HepG2 (cell line): ENCODE data around the gene ABCB4. TPM values are rescaled to one million over a fixed set of nuclear protein-coding genes. Genes with fewer than 3 reads are reported as not detected.
A peak's percentile ranks its signal among the peaks of the same experiment; 100 is the strongest.
"Not testable (repeated sequence)": the region's sequence is repeated elsewhere in the genome, so short reads cannot be mapped to it uniquely, and the experiment has no call there.

ENCODE experiments used
- CENPT ChIP-seq: sonication (generic); formaldehyde crosslinking; IDR thresholded peaks from 2 replicates; pipeline ENCODE4 v1.8.0; 2022; ENCODE audit warnings: low read depth, mild to moderate bottlenecking, moderate library complexity, missing genetic modification reagents
- CREM ChIP-seq, 2 experiments: sonication (generic) in 1 of 2; formaldehyde crosslinking in 1 of 2; IDR thresholded peaks; 2 replicates each; pipeline versions ENCODE4 v1.4.0 to v1.6.1; 2016 to 2020; ENCODE audit warnings: antibody characterized with exemption in 1 of 2, mild to moderate bottlenecking in 1 of 2, missing genetic modification reagents in 1 of 2
- HIC2 ChIP-seq: sonication (generic); formaldehyde crosslinking; IDR thresholded peaks from 2 replicates; pipeline ENCODE4 v1.9.0; 2022; ENCODE audit warnings: low read depth, missing genetic modification reagents
- HNF4A ChIP-seq: sonication (generic); formaldehyde crosslinking; IDR thresholded peaks from 2 replicates; pipeline ENCODE4 v1.4.0; 2020; ENCODE audit warnings: missing genetic modification reagents
- KAT7 ChIP-seq: IDR thresholded peaks from 2 replicates; pipeline ENCODE4 v1.6.1; 2018; ENCODE audit warnings: borderline replicate concordance, missing compliant biosample characterization
- KDM5B ChIP-seq: sonication (generic); formaldehyde crosslinking; IDR thresholded peaks from 2 replicates; pipeline ENCODE4 v1.4.0; 2020; ENCODE audit warnings: missing genetic modification reagents, mild to moderate bottlenecking, borderline replicate concordance
- MIER2 ChIP-seq: IDR thresholded peaks from 2 replicates; pipeline ENCODE4 v1.6.1; 2016; ENCODE audit warnings: missing biosample characterization, missing genetic modification reagents
- NR2C2 ChIP-seq: sonication (generic); formaldehyde crosslinking; IDR thresholded peaks from 2 replicates; pipeline ENCODE4 v1.4.0; 2020; ENCODE audit warnings: missing genetic modification reagents, mild to moderate bottlenecking, moderate library complexity, borderline replicate concordance
- NR2F6 ChIP-seq, 2 experiments: IDR thresholded peaks; 2 replicates each; pipeline ENCODE4 v1.6.1; 2016; ENCODE audit warnings: antibody characterized with exemption in 1 of 2, mild to moderate bottlenecking in 1 of 2
- TGIF2 ChIP-seq: IDR thresholded peaks from 2 replicates; pipeline ENCODE4 v1.6.1; 2016; ENCODE audit warnings: control low read depth, missing compliant biosample characterization
- THAP11 ChIP-seq: IDR thresholded peaks from 2 replicates; pipeline ENCODE4 v1.6.1; 2016; ENCODE audit warnings: missing biosample characterization, missing genetic modification reagents
- TSC22D2 ChIP-seq: sonication (generic); formaldehyde crosslinking; IDR thresholded peaks from 2 replicates; pipeline ENCODE4 v1.5.1; 2020; ENCODE audit warnings: missing genetic modification reagents, mild to moderate bottlenecking, borderline replicate concordance
- ZBTB20 ChIP-seq: sonication (generic); formaldehyde crosslinking; IDR thresholded peaks from 2 replicates; pipeline ENCODE4 v1.8.1; 2023; ENCODE audit warnings: missing genetic modification reagents, low read depth, mild to moderate bottlenecking, borderline replicate concordance
- ZNF501 ChIP-seq: sonication (generic); formaldehyde crosslinking; IDR thresholded peaks from 2 replicates; pipeline ENCODE4 v1.5.1; 2020; ENCODE audit warnings: mild to moderate bottlenecking, moderate library complexity, missing genetic modification reagents
- ZNF503 ChIP-seq: sonication (generic); formaldehyde crosslinking; IDR thresholded peaks from 2 replicates; pipeline ENCODE4 v1.4.0; 2020; ENCODE audit warnings: missing genetic modification reagents
- polyA plus RNA-seq, 8 experiments: library from polyadenylated mRNA; depleted of rRNA in 3 of 8; stranded (reverse) in 7 of 8; unstranded in 1 of 8; fragments of >200 nt; fragmentation: Illumina TruSeq in 4 of 8; extraction: Trizol in 4 of 8; gene quantifications; 2 replicates each; pipeline versions ENCODE4 v1.2.1 to v1.2.3, GENCODE V29; 2011 to 2016; ENCODE audit warnings: low read depth in 4 of 8, missing spikeins in 1 of 8, mixed read lengths in 1 of 8; ENCODE audit not compliant: insufficient read depth in 1 of 8
- total RNA-seq, 5 experiments: library from RNA; depleted of rRNA; stranded (reverse); fragments of >200 nt; fragmentation: Illumina TruSeq; extraction: Trizol; gene quantifications; 2 replicates each; pipeline ENCODE4 v1.2.3, GENCODE V29; 2016; ENCODE audit warnings: low read depth in 1 of 5
- TF ChIP-seq, protein P1 (sequence below): sonication (generic); formaldehyde crosslinking; IDR thresholded peaks from 2 replicates; pipeline ENCODE4 v1.4.0; 2020; ENCODE audit warnings: mild to moderate bottlenecking, missing genetic modification reagents
- TF ChIP-seq, protein P2 (sequence below): sonication (generic); formaldehyde crosslinking; IDR thresholded peaks from 2 replicates; pipeline ENCODE4 v1.8.1; 2023; ENCODE audit warnings: mild to moderate bottlenecking, missing genetic modification reagents
- TF ChIP-seq, protein P3 (sequence below): sonication (generic); formaldehyde crosslinking; IDR thresholded peaks from 2 replicates; pipeline ENCODE4 v1.4.0; 2020; ENCODE audit warnings: mild to moderate bottlenecking, low read depth, missing genetic modification reagents
- TF ChIP-seq, protein P4 (sequence below): sonication (generic); formaldehyde crosslinking; IDR thresholded peaks from 2 replicates; pipeline ENCODE4 v1.5.0; 2020; ENCODE audit warnings: mild to moderate bottlenecking, missing genetic modification reagents, moderate library complexity

The ABCB4 gene
- total and polyA plus RNA-seq, 2 of the 13 experiments (the other 11 are each of a cell fraction or from before 2014, with no cell fraction given) = 18.0 to 32.4 TPM

DNA sequence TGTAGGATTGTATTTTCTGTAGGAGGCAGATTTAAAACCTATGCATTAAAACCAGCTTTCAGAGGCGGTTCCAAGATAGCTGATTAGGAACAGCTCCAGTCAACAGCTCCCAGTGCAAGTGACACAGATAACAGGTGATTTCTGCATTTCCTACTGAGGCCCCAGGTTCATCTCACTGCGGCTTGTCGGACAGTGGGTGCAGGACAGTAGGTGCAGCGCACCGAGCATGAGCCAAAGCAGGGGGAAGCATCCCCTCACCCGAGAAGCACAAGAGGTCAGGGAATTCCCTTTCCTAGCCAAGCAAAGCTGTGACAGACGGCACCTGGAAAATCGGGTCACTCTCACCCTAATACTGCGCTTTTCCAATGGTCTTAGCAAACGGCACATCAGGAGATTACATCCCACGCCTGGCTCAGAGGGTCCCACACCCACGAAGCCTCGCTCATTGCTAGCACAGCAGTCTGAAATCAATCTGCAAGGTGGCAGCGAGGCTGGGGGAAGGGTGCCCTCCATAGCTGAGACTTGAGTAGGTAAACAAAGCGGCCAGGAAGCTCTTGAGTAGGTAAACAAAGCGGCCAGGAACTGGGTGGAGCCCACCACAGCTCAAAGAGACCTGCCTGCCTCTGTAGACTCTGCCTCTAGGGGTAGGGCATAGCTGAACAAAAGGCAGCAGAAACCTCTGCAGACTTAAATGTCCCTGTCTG lies 10.5 kb downstream of the ABCB4 start (continued):
- TF ChIP-seq HIC2 (CRISPR knock-in tag) (peak; percentile 77), KAT7 (CRISPR knock-in tag) (peak; percentile 95; the same call in 1 of the 2 replicates), NR2F6 (IDR thresholded peaks at IDR 0.05) (peak; percentile 80), NR2F6 (CRISPR knock-in tag; IDR thresholded peaks at IDR 0.05) (peak; percentile 62; the same call in 1 of the 2 replicates), CENPT (peak; percentile 38; the same call in 1 of the 2 replicates), TGIF2 (CRISPR knock-in tag) (peak; percentile 65; the same call in 1 of the 2 replicates), ZNF501 (peak; percentile 75; the same call in 1 of the 2 replicates), KDM5B (peak; percentile 89; the same call in 1 of the 2 replicates), TSC22D2 (0 out of 2 replicates have a peak, but pooled peaks have one; percentile 18), MIER2 (CRISPR knock-in tag) (peak; percentile 55; the same call in 1 of the 2 replicates), THAP11 (CRISPR knock-in tag) (peak; percentile 43; the same call in 1 of the 2 replicates), ZBTB20 (0 out of 2 replicates have a peak, but pooled peaks have one; percentile 61), NR2C2 (CRISPR knock-in tag) (peak; percentile 42; the same call in 1 of the 2 replicates), CREM (IDR thresholded peaks at IDR 0.05) (peak; percentile 75), ZNF503 (CRISPR knock-in tag) (peak; percentile 81; the same call in 1 of the 2 replicates), HNF4A (peak; percentile 71)
- TF ChIP-seq, protein P1, sequence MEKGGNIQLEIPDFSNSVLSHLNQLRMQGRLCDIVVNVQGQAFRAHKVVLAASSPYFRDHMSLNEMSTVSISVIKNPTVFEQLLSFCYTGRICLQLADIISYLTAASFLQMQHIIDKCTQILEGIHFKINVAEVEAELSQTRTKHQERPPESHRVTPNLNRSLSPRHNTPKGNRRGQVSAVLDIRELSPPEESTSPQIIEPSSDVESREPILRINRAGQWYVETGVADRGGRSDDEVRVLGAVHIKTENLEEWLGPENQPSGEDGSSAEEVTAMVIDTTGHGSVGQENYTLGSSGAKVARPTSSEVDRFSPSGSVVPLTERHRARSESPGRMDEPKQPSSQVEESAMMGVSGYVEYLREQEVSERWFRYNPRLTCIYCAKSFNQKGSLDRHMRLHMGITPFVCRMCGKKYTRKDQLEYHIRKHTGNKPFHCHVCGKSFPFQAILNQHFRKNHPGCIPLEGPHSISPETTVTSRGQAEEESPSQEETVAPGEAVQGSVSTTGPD (CRISPR knock-in tag) = peak; percentile 60; the same call in 1 of the 2 replicates
- TF ChIP-seq, protein P2, sequence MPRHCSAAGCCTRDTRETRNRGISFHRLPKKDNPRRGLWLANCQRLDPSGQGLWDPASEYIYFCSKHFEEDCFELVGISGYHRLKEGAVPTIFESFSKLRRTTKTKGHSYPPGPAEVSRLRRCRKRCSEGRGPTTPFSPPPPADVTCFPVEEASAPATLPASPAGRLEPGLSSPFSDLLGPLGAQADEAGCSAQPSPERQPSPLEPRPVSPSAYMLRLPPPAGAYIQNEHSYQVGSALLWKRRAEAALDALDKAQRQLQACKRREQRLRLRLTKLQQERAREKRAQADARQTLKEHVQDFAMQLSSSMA (CRISPR knock-in tag) = peak; percentile 57; the same call in 1 of the 2 replicates
- TF ChIP-seq, protein P3, sequence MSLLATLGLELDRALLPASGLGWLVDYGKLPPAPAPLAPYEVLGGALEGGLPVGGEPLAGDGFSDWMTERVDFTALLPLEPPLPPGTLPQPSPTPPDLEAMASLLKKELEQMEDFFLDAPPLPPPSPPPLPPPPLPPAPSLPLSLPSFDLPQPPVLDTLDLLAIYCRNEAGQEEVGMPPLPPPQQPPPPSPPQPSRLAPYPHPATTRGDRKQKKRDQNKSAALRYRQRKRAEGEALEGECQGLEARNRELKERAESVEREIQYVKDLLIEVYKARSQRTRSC = peak; percentile 86; the same call in 1 of the 2 replicates
- TF ChIP-seq, protein P4, sequence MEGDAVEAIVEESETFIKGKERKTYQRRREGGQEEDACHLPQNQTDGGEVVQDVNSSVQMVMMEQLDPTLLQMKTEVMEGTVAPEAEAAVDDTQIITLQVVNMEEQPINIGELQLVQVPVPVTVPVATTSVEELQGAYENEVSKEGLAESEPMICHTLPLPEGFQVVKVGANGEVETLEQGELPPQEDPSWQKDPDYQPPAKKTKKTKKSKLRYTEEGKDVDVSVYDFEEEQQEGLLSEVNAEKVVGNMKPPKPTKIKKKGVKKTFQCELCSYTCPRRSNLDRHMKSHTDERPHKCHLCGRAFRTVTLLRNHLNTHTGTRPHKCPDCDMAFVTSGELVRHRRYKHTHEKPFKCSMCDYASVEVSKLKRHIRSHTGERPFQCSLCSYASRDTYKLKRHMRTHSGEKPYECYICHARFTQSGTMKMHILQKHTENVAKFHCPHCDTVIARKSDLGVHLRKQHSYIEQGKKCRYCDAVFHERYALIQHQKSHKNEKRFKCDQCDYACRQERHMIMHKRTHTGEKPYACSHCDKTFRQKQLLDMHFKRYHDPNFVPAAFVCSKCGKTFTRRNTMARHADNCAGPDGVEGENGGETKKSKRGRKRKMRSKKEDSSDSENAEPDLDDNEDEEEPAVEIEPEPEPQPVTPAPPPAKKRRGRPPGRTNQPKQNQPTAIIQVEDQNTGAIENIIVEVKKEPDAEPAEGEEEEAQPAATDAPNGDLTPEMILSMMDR (CRISPR knock-in tag) = peak; percentile 54; the same call in 1 of the 2 replicates
- not testable (repeated sequence) for TF ChIP-seq CREM (CRISPR knock-in tag; IDR thresholded peaks at IDR 0.05)
